Ishikawa (cell line): ENCODE measurements around the gene MVP.
"Not testable (repeated sequence)": the region's sequence is repeated elsewhere in the genome, so short reads cannot be mapped to it uniquely, and the experiment has no call there.

Experiments
- CEBPB ChIP-seq: IDR thresholded peaks from 2 replicates; pipeline ENCODE4 v1.6.1; 2012
- CREB1 ChIP-seq: IDR thresholded peaks from 2 replicates; pipeline ENCODE4 v1.6.1; 2012; ENCODE audit warnings: low read depth
- EGR1 ChIP-seq: IDR thresholded peaks from 2 replicates; pipeline ENCODE4 v1.6.1; 2012
- EP300 ChIP-seq: IDR thresholded peaks from 2 replicates; pipeline ENCODE4 v1.6.1; 2012; ENCODE audit warnings: borderline replicate concordance
- FOXM1 ChIP-seq: IDR thresholded peaks from 2 replicates; pipeline ENCODE4 v1.6.1; 2012; ENCODE audit warnings: low read depth, borderline replicate concordance
- MAX ChIP-seq: IDR thresholded peaks from 2 replicates; pipeline ENCODE4 v1.6.1; 2012
- NFIC ChIP-seq: IDR thresholded peaks from 2 replicates; pipeline ENCODE4 v1.6.1; 2012
- RAD21 ChIP-seq: IDR thresholded peaks from 2 replicates; pipeline ENCODE4 v1.6.1; 2012; ENCODE audit warnings: low read depth
- REST ChIP-seq: IDR thresholded peaks from 2 replicates; pipeline ENCODE4 v1.6.1; 2012; ENCODE audit warnings: low read depth, mild to moderate bottlenecking
- TAF1 ChIP-seq: IDR thresholded peaks from 2 replicates; pipeline ENCODE4 v1.6.1; 2012; ENCODE audit warnings: low read depth, mild to moderate bottlenecking
- TEAD4 ChIP-seq: IDR thresholded peaks from 2 replicates; pipeline ENCODE4 v1.6.1; 2012
- USF1 ChIP-seq: IDR thresholded peaks from 2 replicates; pipeline ENCODE4 v1.6.1; 2012
- YY1 ChIP-seq: IDR thresholded peaks from 2 replicates; pipeline ENCODE4 v1.6.1; 2012; ENCODE audit warnings: low read depth

GRCh38 chr16:29772330-29772729, 47.9 kb upstream of the MVP start:
- TF ChIP-seq RAD21, TEAD4, MAX, TAF1, CREB1, USF1, EP300, REST, YY1, EGR1, FOXM1, NFIC: not testable (repeated sequence)
- TF ChIP-seq CEBPB, result 0 out of 2 replicates have a peak, but pooled peaks have one; percentile 27
